IMR-90 (cell line): ENCODE results near the gene POLD1. TPM values are rescaled to one million over a fixed set of nuclear protein-coding genes. Genes with fewer than 3 reads are reported as not detected.
"Not testable (repeated sequence)": the region's sequence is repeated elsewhere in the genome, so short reads cannot be mapped to it uniquely, and the experiment has no call there.

Experiments
- ATAC-seq: fragments of 200-7000 bp; cut with Tn5 transposase; 2 replicates; pipeline ENCODE4 v1.9.1; 2020; ENCODE audit warnings: low read depth, mild to moderate bottlenecking, moderate library complexity
- BruUV-seq: library from RNA; stranded (reverse); fragments of 400-500 nt; replicated peaks from 2 replicates; lab custom pipeline; 2021; lab: Mats Ljungman, UMichigan
- CTCF ChIA-PET: fragments of 300-600 bp; formaldehyde crosslinking; extraction: SDS; loops from one replicate; lab custom pipeline; 2021; ENCODE audit warnings: antibody characterized with exemption; lab: Yijun Ruan, JAX
- POLR2A ChIA-PET: fragments of 300-600 bp; sonication (Branson Sonifier 250); formaldehyde crosslinking; loops from one replicate; lab custom pipeline; 2022; ENCODE audit warnings: antibody characterized with exemption; ENCODE audit not compliant: unreplicated experiment; lab: Charles Lee
- DNase-seq: peaks from one replicate; pipeline ENCODE4 v3.0.0; 2013
- H2AFZ ChIP-seq: replicated peaks from 2 replicates; pipeline ENCODE3; 2013; ENCODE audit warnings: low read length, mild to moderate bottlenecking; ENCODE audit not compliant: poor library complexity
- H2AK5ac ChIP-seq: 2 replicates; pipeline ENCODE4 v1.6.1; 2013; ENCODE audit warnings: low read depth, low read length, inconsistent platforms
- H2AK9ac ChIP-seq: replicated peaks from 2 replicates; pipeline ENCODE3; 2013; ENCODE audit warnings: mild to moderate bottlenecking, low read depth, low read length, moderate library complexity; ENCODE audit not compliant: poor library complexity
- H2BK120ac ChIP-seq: 2 replicates; pipeline ENCODE4 v1.6.1; 2013; ENCODE audit warnings: low read depth, low read length, inconsistent platforms
- H2BK15ac ChIP-seq: 3 replicates; pipeline ENCODE4 v1.6.1; 2013; ENCODE audit warnings: low read depth, low read length, inconsistent platforms
- H2BK20ac ChIP-seq: 2 replicates; pipeline ENCODE4 v1.6.1; 2013; ENCODE audit warnings: low read depth, mild to moderate bottlenecking, inconsistent platforms, low read length, moderate library complexity
- H2BK5ac ChIP-seq: 2 replicates; pipeline ENCODE4 v1.6.1; 2013; ENCODE audit warnings: mild to moderate bottlenecking, low read depth, low read length, inconsistent platforms; ENCODE audit not compliant: poor library complexity, severe bottlenecking
- H3K14ac ChIP-seq: replicated peaks from 2 replicates; pipeline ENCODE4 v1.6.1; 2013; ENCODE audit warnings: low read depth, low read length, inconsistent platforms
- H3K18ac ChIP-seq: 2 replicates; pipeline ENCODE4 v1.6.1; 2013; ENCODE audit warnings: low read depth, low read length, control low read depth
- H3K23ac ChIP-seq: 2 replicates; pipeline ENCODE4 v1.6.1; 2013; ENCODE audit warnings: low read depth, low read length, inconsistent platforms
- H3K27ac ChIP-seq: 2 replicates; pipeline ENCODE4 v1.5.1; 2013; ENCODE audit warnings: mild to moderate bottlenecking, control low read depth, low read length; ENCODE audit not compliant: insufficient read depth
- H3K27me3 ChIP-seq: 2 replicates; pipeline ENCODE4 v1.6.1; 2013; ENCODE audit warnings: low read length; ENCODE audit not compliant: control insufficient read depth, insufficient read depth
- H3K36me3 ChIP-seq: 2 replicates; pipeline ENCODE4 v1.6.1; 2013; ENCODE audit warnings: low read length, mixed read lengths; ENCODE audit not compliant: control insufficient read depth, insufficient read depth
- H3K4ac ChIP-seq: 2 replicates; pipeline ENCODE4 v1.6.1; 2013; ENCODE audit warnings: low read depth, low read length, inconsistent platforms
- H3K4me1 ChIP-seq: 2 replicates; pipeline ENCODE4 v1.6.1; 2013; ENCODE audit warnings: low read length, mixed read lengths; ENCODE audit not compliant: control insufficient read depth, insufficient read depth
- H3K4me2 ChIP-seq: 2 replicates; pipeline ENCODE4 v1.6.1; 2013; ENCODE audit warnings: low read depth, mild to moderate bottlenecking, control low read depth, low read length, moderate library complexity
- H3K4me3 ChIP-seq: 2 replicates; pipeline ENCODE4 v1.5.1; 2013; ENCODE audit warnings: low read depth, mild to moderate bottlenecking, control low read depth, low read length, moderate library complexity; ENCODE audit not compliant: insufficient read depth
- H3K56ac ChIP-seq: 2 replicates; pipeline ENCODE4 v1.6.1; 2013; ENCODE audit warnings: low read length, inconsistent platforms; ENCODE audit not compliant: insufficient read depth; ENCODE audit errors: extremely low read depth
- H3K79me1 ChIP-seq, 2 experiments: 2 replicates each; pipeline ENCODE4 v1.6.1; 2013; ENCODE audit warnings: low read length in 2 of 2, inconsistent platforms in 1 of 2, low read depth in 1 of 2
- H3K9ac ChIP-seq: 2 replicates; pipeline ENCODE4 v1.6.1; 2013; ENCODE audit warnings: low read depth, low read length, control low read depth
- H3K9me1 ChIP-seq: 2 replicates; pipeline ENCODE4 v1.6.1; 2013; ENCODE audit warnings: low read length, inconsistent platforms; ENCODE audit not compliant: insufficient read depth
- H3K9me3 ChIP-seq: 2 replicates; pipeline ENCODE4 v1.6.1; 2013; ENCODE audit warnings: low read length; ENCODE audit not compliant: control insufficient read depth, insufficient read depth
- H4K20me1 ChIP-seq: 2 replicates; pipeline ENCODE4 v1.6.1; 2013; ENCODE audit warnings: low read length, inconsistent platforms; ENCODE audit not compliant: insufficient read depth
- H4K5ac ChIP-seq: 2 replicates; pipeline ENCODE4 v1.6.1; 2013; ENCODE audit warnings: mild to moderate bottlenecking, low read depth, low read length, control low read depth
- H4K8ac ChIP-seq, 2 experiments: 2 replicates each; pipeline ENCODE4 v1.6.1; 2013; ENCODE audit warnings: low read depth in 2 of 2, low read length in 2 of 2, control low read depth in 1 of 2, inconsistent platforms in 1 of 2
- H4K91ac ChIP-seq: 2 replicates; pipeline ENCODE4 v1.6.1; 2013; ENCODE audit warnings: low read depth, low read length, inconsistent platforms; ENCODE audit not compliant: insufficient read depth
- CEBPB ChIP-seq: IDR thresholded peaks from 2 replicates; pipeline ENCODE4 v1.6.1; 2012; ENCODE audit warnings: low read depth, low read length, improper control_type of control experiment
- RCOR1 ChIP-seq: IDR thresholded peaks from 2 replicates; pipeline ENCODE4 v1.6.1; 2012; ENCODE audit warnings: mild to moderate bottlenecking, low read length, improper control_type of control experiment; ENCODE audit not compliant: insufficient replicate concordance
- RFX5 ChIP-seq: IDR thresholded peaks from 2 replicates; pipeline ENCODE4 v1.8.0; 2012; ENCODE audit warnings: low read depth, mild to moderate bottlenecking, low read length, moderate library complexity
- SMC3 ChIP-seq: fragments of 150-350 bp; IDR thresholded peaks from 2 replicates; pipeline ENCODE4 v1.6.1; 2016; ENCODE audit warnings: low read depth, mild to moderate bottlenecking, antibody characterized with exemption, low read length, moderate library complexity
- WGBS, 2 experiments: methylation state at CpG; one replicate each; pipeline versions ENCODE4 v1.1.5 to v1.1.7; 2013; ENCODE audit warnings: missing lambda C conversion rate in 2 of 2; ENCODE audit not compliant: insufficient read length in 1 of 2; ENCODE audit errors: extremely low coverage in 2 of 2; 5-methylcytosine and 5-hydroxymethylcytosine counted together
- dilution Hi-C: fragments of 300-500 bp; cut with HindIII; formaldehyde crosslinking; loops from one replicate; pipeline ENCODE4 v1.14.3; 2018; ENCODE audit warnings: low sequenced_read_pairs; ENCODE audit not compliant: unreplicated experiment
- in situ Hi-C: fragments of 300-500 bp; cut with MboI; formaldehyde crosslinking; loops from 3 replicates; pipeline ENCODE4 v1.14.3; 2019; ENCODE audit warnings: low sequenced_read_pairs, inconsistent platforms, mixed read lengths
- intact Hi-C: fragments of 100-400 bp; cut with micrococcal nuclease; formaldehyde crosslinking; loops from 2 replicates; pipeline ENCODE4 v1.10.0; 2022
- polyA plus RNA-seq, 3 experiments: library from polyadenylated mRNA; depleted of rRNA; stranded (reverse); fragments of >200 nt; gene quantifications; 2 replicates each; pipeline ENCODE4 v1.2.3, GENCODE V29; 2012; ENCODE audit warnings: low replicate concordance in 1 of 3
- total RNA-seq: library from RNA; depleted of rRNA; stranded (reverse); fragments of >200 nt; gene quantifications from 2 replicates; pipeline ENCODE4 v1.2.3, GENCODE V29; 2012

The POLD1 gene
- total and polyA plus RNA-seq, 2 of the 4 experiments (the other 2 are of a cell fraction): 13.8 to 28.9 TPM

DNA sequence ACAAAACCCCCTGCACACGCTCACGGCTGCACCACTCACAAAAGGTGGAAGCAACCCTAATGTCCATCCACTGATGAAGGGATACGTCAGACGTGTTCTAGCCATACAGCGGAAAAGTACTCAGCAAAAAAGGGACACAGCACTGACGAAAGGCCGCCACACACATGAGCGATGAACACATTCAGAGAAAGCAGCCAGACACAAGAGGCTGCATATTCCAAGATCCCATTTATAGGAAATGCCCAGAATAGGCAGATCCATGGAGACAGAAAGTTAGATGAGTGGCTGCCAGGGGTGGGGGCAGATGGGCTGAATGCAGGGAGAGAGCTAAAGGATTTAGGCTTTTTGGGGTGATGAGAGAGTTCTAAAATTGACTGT lies 3.7 kb downstream of the POLD1 start:
- Histone ChIP-seq H3K9me1 (peaks cover 6% of the 10 kb centered on the region; the same call in 1 of the 2 replicates), H3K4ac (no peak overlapping the region), H2BK5ac (no peak overlapping the region), H3K9me3 (no peaks in the 10 kb centered on the region), H3K4me1 (no peaks in the 10 kb centered on the region; the same call in 1 of the 2 replicates), H4K20me1 (peaks cover 4% of the 10 kb centered on the region; the same call in 1 of the 2 replicates), H4K91ac (no peak overlapping the region), H4K8ac (no peak overlapping the region), H2BK20ac (no peak overlapping the region), H3K14ac (no peak overlapping the region), H2AK9ac (no peak overlapping the region), H3K56ac (no peak overlapping the region), H2AFZ (no peak overlapping the region), H3K27me3 (no peaks in the 10 kb centered on the region), H3K79me1 (peaks cover 7 to 37% of the 10 kb centered on the region in 2 experiments), H3K9ac (no peak overlapping the region), H3K36me3 (peaks cover 4% of the 10 kb centered on the region), H3K27ac (no peak overlapping the region), H3K18ac (no peak overlapping the region), H2BK15ac (no peak overlapping the region), H2AK5ac (no peak overlapping the region), H4K5ac (no peak overlapping the region), H2BK120ac (no peak overlapping the region; the same call in 1 of the 2 replicates), H3K4me2 (no peak overlapping the region), H3K4me3 (no peak overlapping the region), H3K23ac (no peak overlapping the region)
- ChIA-PET POLR2A (no interaction called here), CTCF (no interaction called here)
- dilution Hi-C loops: no loop called here
- TF ChIP-seq SMC3: no peak
- TF ChIP-seq RFX5: no peak
- TF ChIP-seq RCOR1: no peak
- no peak for TF ChIP-seq CEBPB
- BruUV-seq: no TSS peak
- WGBS, 2 experiments: 93% methylated on average over 2 of the region's 8 CpGs; no CpG with 5 or more reads in 1 of the 2 experiments
- DNase-seq (no peak), ATAC-seq (no peak)
- intact Hi-C loops: no loop called here
- in situ Hi-C loops: no loop called here

DNA sequence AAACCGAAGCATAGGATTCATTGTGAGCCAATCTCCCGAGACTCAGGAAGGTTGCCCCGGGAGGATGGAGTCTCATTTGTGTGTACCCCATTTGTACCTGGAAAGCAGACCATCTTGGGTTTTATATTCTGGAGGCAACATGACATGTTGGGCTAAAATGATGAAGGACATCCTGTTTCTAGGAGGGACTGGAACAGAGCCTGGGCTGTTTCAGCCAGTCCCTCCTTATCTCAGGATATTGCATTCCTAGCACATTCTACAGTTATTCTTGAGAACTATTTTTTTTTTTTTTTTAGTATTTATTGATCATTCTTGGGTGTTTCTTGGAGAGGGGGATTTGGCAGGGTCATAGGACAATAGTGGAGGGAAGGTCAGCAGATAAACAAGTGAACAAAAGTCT lies 6.1 kb downstream of the POLD1 start:
- BruUV-seq: not testable (repeated sequence)

More for the DNA sequence above, 6.1 kb downstream of the POLD1 start:
- H3K23ac ChIP-seq, H2BK15ac ChIP-seq, H3K27me3 ChIP-seq, H3K27ac ChIP-seq, H4K8ac ChIP-seq, H3K9me3 ChIP-seq, H3K36me3 ChIP-seq, H4K5ac ChIP-seq, CTCF ChIA-PET, H4K91ac ChIP-seq, H4K20me1 ChIP-seq, H2AK5ac ChIP-seq, POLR2A ChIA-PET, H2BK120ac ChIP-seq, H3K4me2 ChIP-seq, H2BK5ac ChIP-seq, H3K4me1 ChIP-seq, H3K4me3 ChIP-seq, intact Hi-C loops, dilution Hi-C loops, H3K9me1 ChIP-seq, H3K9ac ChIP-seq, H2BK20ac ChIP-seq, H2AK9ac ChIP-seq, H3K14ac ChIP-seq, in situ Hi-C loops, H3K4ac ChIP-seq, DNase-seq, ATAC-seq, H3K56ac ChIP-seq, H3K18ac ChIP-seq, H2AFZ ChIP-seq: not testable (repeated sequence)
- no CpG with 5 or more reads among the region's 3 CpGs for WGBS, 2 experiments
- H3K79me1 ChIP-seq: peaks cover 7 to 33% of the 10 kb centered on the region in 2 experiments
